Activated T-cell treated with anti-CD3 and anti-CD28 coated beads for 4 hours (primary cell): ENCODE measurements around the gene ARHGAP42.

Experiments used
- DNase-seq: peaks from one replicate; pipeline ENCODE4 v3.0.0-alpha.2; 2020

Gene ARHGAP42

DNA sequence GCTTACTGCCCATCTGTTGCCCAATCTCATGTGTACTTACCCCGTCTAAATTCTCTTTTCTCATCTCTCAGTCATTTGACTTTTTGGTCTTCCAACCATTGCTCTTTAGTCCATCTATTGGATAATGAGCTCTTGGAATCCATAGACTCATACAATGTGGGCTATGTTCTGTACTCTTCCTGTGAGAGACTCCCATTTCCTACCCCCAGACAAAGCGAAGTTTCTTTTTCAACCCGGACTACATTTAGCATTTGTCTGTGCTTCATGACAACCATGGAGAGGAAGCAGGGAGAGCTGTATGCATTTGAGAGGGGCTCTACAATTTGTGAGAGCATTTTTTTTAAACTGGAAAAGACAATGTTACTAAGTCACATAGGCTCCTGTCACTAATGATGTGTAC, 4.0 kb upstream of the ARHGAP42 start:
- DNase-seq = no peak

DNA sequence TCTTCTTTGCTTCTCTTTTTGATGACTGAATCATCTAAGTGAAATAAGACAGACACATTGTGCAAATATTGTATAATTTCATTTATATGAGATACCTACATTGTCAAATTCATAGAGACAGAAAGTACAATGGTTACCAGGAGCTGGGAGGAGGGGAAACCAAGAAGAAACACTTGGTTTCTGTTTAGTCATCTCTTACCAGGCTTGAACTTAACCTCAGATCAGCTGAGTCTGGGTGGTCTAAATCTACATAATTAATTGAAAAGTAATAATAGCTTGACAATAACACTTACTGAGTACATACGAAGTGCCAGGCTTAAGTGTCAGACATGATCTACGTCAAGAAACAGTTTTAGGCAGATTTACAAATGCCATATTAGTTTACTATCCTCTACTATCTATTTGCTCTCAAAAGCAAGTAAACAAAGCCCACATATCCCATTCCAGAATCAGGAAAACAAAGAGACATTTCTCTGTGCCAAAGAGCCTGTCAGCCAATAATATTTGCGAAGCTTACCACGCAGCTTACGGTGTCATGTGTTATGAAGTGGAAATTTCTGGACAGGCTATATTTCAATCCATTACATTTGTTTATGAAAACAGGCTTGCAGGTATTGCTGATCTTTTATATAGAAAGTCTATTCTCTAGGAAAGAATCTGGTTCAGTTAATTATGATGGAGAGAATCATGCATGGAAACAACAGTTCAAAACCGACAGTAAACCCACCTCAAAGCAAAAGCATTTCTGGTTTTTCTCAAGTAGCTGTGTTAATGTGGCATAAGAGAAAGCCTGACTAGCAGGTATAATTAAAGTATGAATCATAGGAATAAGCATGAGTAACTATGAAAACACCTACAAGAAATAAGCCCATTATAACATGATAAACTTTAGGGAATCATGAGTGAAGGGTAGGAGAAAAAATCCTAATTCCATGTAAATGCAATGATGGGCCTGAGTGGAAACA, 2.7 kb upstream of the ARHGAP42 start:
- DNase-seq = no peak

DNA sequence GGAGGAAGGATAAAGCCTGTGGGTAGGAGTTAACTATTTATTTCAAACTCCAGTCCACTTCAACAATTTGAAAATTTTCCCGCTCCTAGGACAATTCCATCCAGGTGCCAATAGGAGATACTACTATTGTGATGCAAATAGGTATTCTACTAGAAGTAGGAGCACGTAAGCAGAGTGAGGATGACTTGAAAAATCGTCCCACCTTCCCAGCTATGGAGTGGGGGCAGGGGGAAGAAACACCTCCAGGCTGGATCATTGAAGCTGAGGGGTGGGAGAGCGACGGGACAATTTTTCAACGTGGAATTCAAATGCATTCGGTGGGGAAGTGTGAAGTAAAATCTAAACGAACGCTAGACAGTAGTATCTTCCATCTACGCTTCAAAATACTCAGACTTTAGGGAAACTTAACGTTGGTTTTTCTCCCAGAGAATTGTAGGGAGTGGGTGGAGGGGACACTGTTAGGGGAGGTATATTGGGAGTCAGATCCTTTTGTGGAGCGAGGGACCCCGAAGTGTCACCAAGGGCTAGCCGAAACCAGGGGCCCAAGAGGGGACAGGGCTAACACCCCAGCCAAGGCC, 523 bp upstream of the ARHGAP42 start:
- DNase-seq = no peak

DNA sequence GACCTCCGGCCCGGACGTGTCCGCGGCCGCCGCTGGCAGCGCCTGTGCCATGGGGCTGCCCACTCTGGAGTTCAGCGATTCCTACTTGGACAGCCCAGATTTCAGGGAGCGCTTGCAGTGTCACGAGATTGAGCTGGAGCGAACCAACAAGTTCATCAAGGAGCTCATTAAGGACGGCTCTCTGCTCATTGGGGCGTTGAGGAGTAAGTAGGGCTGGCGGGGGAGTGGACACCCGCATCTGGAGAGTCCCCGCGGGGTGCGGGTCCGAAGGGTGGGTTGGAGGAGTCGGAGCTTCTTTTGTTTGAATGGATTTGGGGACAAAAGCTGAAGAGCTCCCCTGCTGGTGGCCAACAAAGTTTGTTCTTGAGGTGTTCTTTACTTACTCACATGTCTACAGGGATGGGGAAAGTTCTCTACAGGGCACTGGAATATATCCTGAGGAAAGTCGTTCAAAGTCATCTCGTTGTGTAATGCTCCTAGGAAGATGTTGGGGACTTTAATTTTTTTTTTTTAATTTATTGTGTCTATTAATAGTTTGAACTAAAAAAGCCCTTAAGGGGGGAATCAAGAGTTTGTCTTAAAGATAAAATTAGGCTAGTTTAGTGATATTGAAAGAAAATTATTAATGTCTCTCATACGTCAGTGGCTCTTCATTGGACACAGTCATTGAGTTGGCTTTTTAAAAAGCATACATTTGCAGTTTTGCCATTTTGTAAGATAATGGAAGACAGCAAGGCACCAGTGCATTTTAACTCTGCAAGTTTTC, 725 bp downstream of the ARHGAP42 start:
- no peak for DNase-seq

DNA sequence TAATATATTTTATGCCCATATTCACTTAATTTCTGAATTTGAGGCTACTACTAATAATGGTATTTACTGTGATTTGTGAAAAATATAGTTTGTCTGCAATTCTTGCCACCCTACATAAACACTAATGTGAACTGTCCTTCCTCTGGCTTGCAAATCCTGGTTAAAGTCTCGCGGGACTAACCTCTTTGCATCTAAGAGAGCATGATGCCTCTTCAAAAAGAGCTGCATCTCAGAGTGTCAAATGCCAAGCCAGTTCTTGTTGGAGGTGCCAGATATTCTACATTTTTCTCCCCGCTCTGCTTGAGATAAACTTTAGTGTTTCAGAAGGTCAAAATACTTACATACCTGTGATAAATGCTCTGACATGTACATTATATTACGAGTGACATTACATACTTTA, 2.1 kb downstream of the ARHGAP42 start:
- DNase-seq = no peak

DNA sequence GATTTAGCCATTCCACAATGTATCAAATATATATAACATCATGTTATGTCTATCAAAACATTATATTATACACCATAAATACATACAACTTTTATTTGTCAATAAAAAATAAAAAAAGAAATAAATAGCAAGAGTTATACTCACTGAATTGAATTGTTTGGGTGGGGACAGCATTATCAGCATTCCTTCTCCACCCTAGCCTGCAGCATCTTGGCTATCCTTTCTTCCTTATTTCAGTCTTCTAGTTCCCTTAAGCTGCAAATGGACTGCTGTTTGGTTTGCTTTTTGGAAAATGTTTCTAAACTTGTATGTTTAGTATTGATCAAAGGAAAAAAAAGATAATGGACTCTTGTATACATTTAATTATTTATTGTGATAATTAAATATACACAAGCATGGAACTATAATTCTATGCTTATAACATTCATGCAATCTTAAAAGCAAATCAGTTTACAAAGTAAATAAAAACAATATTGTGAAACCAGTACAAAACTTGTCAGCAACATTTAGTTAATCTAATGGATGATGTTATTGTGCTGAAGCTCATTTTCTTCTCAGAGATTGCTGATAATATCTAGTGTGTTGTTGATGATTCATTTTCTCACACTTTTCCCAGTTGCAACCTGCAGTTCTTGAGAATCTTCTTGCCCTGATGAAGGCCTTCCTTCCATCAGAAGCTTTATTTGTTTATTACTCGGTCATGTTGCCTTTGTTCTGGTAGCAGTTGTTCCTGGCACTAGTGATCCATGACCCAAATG, 5.0 kb downstream of the ARHGAP42 start:
- DNase-seq = no peak

DNA sequence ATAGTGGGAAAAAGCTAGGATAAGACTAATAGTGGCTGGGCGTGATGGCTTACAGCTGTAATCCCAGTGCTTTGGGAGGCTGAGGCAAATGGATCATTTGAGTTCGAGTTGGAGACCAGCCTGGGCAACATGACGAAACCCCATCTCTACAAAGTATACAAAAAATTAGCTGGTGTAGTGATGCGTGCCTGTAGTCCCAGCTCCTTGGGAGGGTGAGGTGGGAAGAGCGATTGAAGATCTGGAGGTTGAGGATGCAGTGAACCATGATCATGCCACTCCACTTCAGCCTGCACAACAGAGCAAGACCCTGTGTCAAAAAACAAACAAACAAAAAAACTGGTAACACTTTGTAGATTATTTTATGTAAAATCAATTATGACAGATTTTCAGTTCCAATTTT, 8.8 kb downstream of the ARHGAP42 start:
- no peak for DNase-seq

DNA sequence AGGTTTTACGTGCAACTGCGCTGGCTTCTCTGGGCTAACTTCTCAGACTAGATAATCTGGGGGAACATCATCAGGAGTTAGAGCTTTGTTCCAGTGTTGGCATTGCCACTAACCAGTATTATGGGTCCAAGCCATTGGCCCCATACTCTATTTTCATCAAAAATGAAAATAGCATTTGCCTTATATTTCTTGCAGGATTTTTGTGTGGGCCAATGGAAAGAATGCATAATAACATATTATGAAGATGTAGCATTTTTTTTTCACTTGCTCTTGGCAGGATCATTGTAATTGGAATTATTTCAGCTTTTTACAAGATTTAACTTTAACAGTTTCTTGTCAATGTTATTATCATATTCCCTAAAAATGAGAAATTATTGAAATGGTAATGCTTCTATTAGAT, 16.1 kb downstream of the ARHGAP42 start:
- DNase-seq = no peak

DNA sequence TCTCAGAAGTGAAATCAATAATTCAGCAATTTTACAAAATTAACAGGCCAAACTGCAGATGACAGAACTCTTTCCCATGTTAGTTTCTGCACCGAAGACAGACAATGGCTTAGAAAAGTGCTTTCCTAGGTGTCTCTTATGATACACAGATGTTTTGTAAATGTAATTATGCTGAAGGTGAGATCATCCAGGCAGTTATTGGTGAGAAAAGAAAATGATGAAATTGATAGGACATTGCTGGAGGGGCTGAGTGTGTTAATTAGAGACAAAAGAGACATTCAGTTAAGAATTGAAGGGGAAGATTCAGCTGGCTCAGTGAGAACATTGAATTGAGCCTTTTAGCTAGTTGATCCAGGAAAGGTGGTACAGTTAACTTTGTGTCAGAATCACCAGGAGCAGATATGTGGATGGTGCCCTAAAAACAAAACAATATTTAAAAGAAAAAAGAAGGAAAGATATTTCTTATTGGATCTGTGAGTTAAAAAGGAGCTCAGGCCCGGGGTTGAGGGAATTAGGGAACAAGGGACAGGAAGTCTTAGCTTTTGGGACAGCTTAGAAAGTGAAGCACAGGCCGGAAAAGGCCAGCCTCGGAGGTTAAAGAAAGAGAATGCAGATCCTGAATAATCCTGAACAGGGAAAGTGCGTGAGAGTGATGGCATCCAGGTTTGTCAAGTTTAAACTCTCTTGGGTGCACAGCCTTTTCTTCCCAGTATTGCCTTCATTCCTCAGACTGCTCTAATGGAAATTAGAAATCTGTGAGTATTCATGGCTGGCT, 16.9 kb downstream of the ARHGAP42 start:
- DNase-seq = no peak

DNA sequence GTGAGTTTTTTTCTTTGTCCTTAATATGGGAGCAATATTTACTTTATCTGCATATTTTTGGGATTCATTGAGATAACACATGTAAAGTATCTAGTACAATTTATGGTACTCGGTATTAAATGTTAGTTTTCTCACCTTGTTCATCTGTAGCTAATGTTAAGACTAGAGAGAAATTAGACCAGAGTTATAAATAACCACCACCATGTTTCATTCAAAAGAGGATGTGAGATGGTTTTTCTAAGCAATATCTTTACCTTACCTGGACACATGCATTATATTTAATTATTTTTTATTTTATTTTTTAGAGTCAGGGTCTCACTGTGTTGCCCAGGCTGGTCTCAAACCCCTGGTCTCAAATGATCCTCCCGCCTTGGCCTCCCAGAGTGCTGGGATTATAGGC, 18.4 kb downstream of the ARHGAP42 start:
- no peak for DNase-seq

DNA sequence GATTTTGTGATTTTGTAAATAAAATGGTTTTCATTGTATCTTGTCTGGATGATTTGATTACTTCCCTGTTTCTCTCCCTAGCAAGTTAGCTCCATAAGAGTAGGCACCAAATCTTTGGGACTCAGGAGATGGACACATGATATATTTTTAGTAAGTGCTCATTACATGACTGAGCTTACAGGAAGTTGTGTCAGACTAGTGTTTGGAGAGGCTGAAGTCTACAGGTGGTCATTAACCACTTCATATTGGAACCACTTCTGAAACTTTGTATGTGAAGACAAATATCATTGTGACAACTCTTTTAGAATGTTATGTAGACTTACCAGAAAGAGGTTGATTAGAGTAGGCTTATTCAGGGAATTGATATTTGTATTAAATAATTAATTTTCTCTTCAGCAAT, 19.1 kb downstream of the ARHGAP42 start:
- DNase-seq = no peak

DNA sequence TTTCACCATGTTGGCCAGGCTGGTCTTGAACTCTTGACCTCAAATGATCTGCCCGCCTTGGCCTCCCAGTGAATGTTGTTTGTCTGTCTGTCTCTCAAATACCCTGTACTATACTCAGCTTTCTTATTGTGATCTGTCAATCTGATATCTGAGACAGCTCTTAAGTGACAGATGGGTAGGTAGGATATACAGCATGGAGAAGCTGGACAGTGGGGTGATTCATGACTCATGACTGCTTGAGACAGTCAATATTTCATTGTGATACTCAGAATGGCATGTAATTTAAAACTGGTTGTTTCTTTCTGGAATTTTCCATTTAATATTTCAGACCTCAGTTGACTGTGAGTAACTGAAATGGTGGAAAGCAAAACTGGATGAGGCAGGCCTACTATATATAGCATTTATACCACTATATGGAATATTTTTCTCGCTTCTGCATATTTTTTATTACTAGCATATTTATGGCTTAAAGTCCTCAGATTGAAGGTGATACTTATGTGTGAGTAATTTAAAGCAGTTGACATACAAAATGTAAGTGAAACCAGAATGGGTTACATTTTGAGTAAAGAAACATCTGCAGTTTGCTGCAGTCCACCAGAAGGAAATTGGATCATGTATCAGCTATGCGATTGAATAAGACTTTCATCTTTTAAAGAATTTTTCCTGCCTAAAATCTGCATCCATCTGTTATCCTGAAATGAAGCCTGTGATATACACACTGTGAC, 22.3 kb downstream of the ARHGAP42 start:
- no peak for DNase-seq

DNA sequence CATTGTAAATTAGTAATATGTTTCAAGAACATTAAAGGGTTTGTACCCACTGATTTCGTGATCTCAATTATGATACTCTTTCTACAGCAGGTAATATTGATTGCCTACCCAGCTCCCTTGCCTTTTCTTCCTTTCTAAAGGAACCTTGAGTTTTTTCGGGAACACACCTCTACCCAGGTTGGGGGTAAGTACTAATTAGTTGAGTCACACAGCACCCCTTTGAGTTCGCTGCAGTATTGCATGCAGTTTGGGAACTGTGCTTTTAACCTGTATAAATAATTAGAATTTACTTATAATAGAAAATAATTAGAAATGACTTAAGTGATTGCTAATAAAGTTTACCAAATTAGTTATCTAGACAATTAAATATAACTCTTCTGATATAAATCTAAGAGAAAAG, 24.9 kb downstream of the ARHGAP42 start:
- DNase-seq = no peak

DNA sequence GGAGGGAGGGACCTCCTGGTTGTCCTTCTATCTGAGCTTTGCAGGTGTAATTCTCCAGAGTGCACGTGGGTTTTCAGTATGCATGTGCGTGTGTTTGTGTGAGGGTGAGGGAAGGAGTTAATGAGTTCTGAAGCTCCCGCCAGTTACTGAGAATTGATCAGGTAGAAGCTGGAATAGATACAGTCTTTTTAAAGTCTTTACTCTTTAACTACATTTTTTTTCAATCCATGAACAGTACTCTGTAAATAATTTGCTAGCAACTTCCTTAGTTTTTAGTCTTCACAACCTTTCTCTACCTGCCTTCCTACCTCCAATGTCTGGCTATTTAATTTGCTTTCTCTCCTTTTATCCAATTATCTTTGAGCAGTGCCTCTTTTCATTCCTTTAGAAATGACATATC, 25.5 kb downstream of the ARHGAP42 start:
- no peak for DNase-seq

DNA sequence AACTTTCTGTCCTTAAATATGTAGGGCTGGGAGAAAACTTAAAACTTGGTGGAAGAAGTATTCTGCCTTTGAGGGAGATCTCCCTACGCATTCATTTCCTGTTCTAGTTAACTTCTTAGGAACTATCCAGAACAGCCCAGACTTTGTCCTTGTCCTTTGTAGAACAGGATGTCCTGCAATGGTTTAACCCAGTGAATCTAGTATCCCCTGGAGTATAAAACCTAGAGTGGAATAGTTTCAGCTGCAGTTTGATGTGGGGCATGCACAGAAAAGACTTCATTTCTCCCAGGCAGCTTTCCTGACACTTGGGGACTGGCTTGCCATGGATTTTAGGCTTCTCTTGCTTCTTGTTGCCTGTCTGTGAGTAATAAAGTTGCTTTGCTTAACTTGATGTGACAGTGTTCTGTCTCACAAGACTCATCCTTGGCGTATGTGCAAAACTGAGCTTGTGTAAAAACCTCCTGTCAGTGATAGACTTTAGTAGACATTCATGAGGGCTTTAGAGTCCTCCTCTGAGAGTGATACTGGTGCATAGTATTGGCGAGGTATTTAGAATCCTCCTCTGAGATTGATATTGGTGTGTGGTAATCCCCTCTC, 28.2 kb downstream of the ARHGAP42 start:
- DNase-seq = no peak

DNA sequence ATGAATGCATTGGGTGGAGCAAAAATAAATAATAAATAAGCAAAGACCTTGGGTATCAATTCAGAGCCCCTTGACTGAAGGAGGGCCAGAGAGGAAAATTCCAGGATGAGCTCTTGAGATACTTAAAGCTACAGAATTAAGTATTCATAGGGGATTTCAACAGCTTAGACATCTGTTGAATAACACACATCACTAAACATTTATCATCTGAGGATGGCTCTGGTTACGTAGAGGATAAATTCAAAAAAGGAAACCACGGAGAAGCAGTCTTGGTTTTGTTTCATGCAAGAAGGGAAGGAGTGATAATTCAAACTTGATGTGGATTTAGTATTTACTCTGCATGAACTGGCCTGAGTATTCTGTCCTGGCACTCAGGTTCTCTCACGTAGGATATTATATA, 29.8 kb downstream of the ARHGAP42 start:
- DNase-seq = no peak

DNA sequence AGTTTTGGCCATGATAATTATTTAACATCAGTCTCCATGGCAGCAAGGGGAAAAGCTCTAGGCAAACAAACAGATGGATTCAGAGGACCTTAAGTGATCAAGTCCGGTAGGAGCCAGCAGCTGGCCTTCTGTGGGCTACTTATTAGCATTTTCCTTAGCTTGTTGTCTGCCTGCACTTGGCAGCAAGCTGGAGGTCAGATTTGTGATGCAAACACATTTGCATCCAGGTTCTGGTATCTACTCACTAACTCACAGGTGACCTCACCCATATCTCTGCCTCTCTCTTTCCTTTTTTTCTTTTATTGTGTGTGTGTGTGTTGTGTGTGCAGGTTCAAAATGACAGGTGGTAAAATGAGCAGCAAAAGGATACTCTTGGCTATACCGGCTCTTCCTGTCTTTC, 32.3 kb downstream of the ARHGAP42 start:
- no peak for DNase-seq

DNA sequence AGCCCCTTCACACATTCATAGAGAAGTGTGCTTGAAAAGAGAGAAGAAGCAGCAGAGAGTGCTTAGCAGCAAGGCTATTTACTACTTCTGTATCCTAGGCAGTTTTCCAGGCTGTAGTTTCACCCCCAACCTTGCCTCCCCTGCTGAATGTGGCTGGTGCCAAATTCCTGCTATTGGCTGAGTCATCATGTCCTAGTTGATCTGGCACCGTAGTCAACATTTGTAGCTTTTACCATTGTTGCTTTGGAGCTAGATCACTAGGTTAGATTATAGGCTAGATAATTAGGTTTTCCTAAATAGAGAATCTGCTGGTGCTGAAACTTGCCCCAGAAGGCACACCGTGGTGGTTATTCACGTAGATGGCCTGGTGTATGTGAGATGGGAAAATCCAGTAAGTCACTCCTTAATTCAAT, 32.7 kb downstream of the ARHGAP42 start:
- no peak for DNase-seq

DNA sequence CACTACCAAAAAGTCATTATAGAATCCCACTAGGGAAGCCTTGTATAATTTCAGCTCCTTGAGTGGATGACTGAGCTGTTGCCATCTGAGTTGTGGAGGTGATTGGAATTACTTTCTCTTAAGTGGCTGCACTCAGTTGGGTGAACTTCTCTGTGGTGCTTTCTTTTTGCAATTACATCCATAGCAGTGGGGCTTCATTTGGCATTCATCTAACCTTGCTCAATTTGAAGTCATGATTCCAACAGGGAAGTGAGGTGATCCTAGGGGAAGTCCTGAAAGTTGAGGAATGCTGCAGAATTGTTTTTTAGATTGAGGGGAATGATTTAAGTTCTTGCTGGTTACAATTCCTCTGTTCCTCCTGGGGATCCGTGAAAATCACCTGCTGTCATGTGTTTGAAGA, 39.6 kb downstream of the ARHGAP42 start:
- no peak for DNase-seq

DNA sequence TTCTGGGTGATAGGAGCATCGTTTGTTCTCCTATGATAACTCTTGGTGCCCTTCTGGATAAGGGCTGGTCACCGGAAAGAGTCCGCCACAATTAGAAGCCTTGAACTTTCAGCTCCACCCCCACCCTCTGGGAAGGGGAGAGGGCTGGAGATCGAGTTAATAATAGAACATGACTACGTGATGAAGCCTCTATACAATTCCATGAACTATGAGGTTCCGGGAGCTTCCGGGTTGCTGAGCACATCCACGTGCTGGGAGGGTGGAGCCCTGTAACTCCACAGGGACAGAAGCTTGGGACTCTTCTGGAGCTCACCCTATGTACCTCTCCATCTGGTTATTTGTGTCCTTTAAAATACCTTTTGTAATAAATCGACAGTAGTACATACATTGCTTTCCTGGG, 40.3 kb downstream of the ARHGAP42 start:
- no peak for DNase-seq

DNA sequence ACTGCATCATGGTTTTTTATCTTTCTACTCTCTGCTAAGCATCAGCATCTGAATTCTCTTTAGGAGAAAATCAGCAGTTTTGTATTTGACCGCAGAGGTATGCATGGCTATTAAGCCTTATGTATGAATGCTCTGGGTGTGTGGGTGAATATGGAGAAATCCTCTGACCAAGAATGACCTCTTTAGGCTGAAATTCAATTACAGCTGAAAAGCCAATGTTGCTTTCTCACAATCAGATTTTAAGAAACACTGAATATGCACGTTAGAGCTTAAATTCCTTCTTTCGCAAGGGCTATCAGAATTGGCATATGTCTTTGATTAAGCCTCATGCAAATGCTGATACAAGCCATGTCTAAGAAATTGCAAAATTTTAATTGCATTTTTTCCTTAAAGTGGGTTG, 43.2 kb downstream of the ARHGAP42 start:
- DNase-seq = no peak
